ENCODE measurements around the gene VEGFD.
"Not testable (repeated sequence)": the region's sequence is repeated elsewhere in the genome, so short reads cannot be mapped to it uniquely, and the experiment has no call there.

Gene VEGFD

DNA sequence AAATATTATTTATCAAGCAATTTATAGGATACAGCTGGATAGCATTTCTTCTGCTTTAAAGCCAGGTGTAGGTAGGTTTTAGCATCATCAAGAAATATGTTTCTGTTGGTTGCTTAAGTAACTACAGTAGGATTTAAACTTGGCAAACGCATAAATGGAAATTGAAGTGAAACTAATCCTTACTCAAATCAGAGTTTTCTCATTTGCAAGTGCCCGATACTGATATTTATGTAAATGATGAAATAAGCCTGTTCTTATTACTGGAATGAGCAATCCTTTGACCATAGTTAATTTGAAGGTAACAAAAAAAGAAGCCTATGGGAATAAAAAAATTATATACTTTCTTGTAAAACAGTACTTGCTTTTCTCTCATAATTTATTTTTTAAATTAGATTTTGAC is 25.7 kb downstream of the VEGFD start:
- FAIRE-seq, result no peak

DNA sequence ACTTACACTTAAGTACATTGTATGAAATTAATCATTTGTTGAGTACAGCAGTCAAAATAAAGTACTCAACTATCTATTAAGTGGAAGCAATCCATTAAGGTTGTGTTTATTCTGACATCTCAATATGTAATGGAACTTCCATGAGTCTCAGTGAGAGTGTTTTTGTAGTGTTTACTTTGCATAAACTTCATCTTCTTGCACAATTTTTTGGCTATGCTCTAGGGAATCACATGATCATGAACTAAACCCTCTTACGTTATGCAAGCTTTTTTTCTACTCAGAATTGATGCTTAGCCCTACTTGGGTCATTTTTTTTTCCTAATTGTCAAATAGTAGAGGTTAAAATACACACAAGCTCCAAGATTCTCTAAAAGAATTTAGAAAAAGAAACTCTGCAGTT is 27.8 kb downstream of the VEGFD start:
- FAIRE-seq, result no peak

DNA sequence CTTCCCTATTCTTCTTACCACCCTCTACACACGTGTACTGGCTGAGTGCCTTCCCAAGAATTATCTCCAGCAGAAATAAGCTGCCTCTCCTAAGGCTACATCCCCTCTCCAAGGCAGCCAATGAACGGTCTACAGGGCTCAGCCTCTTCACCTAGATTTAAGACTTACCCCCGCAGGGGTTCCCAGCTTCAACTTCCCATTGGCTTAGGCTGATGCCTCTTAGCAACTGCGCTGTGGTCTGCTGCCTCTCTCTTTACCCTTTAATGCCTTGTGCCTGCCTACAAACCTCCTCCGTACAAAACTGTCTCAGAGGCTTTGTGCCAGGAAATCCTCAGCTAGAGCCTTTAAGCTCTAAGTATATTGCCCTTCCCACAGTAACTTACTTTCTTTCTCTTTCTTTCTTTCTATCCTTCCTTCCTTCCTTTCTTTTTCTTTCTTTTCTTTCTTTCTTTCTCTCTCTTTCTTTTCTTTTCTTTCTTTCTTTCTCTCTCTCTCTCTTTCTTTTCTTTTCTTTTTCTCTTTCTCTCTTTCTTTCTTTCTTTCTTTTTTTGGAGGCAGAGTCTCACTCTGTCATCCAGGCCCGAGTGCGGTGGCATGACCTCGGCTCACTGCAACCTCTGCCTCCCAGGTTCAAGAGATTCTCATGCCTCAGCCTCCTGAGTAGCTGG is 33.8 kb downstream of the VEGFD start:
- no peak for FAIRE-seq

DNA sequence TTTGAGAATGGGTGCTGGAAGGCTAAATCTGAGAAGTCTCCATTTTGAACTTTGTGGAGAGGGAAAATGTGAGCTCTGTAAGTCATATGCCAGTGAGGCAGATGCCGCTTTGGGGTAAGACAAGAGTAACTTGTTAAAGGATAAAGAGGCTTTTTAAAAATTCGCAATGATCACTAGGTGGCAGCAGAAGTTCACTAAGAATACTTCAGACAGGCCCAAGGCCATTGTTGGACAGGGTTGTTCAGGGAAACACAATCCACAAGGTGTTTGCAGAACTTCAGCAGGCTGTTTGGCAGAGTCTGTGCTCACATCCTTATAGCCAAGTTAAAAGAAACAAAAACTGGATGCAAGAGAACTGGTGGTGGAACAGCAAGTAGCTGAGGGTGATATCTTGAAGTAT is 35.2 kb downstream of the VEGFD start:
- FAIRE-seq, result no peak

DNA sequence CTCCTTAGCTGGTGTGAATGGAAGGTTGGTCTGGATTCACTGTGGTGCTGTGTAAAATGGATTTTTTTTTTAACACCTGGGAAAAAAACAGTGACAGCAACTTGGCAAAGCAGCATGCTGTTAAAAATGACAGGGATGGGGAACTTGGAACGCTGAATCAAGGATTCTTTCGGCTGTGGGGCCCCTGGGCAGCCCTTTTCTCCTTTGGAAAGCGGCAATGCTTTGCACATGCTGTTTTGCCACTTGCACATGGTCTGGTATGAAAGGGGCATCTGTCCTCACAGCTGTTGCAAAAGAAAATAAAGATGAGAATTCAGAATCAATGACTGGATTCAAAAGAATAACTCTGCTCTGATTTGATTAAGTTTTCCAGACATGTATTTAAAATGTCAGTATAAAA is 38.2 kb downstream of the VEGFD start:
- FAIRE-seq, result no peak

DNA sequence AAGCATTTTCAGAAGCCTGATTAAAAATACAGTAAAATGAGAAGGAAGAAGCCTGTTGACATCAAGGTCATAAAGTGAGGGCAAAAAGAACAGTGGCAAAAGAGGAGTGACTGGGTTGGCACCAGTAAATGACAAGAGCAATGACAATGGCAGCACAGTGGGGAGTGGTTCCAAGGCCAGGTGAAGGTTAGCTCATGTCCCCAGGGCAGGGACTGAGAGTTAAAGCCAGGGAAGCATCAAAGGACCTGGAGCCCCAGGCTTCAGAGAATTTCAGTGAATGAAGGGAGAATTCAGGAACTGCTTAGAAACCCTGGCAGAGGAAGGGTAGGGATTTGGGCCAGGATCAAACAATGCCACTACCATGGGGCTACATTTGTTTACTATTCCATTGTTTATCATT is 40.1 kb downstream of the VEGFD start:
- no peak for FAIRE-seq

- no peak for FAIRE-seq
Observed at GRCh38 chrX:15343075-15343476, 41.1 kb downstream of the VEGFD start.

- FAIRE-seq, result no peak
Observed at GRCh38 chrX:15340867-15341266, 43.3 kb downstream of the VEGFD start.

GRCh38 chrX:15336023-15336413 is 48.2 kb downstream of the VEGFD start:
- no peak for FAIRE-seq

DNA sequence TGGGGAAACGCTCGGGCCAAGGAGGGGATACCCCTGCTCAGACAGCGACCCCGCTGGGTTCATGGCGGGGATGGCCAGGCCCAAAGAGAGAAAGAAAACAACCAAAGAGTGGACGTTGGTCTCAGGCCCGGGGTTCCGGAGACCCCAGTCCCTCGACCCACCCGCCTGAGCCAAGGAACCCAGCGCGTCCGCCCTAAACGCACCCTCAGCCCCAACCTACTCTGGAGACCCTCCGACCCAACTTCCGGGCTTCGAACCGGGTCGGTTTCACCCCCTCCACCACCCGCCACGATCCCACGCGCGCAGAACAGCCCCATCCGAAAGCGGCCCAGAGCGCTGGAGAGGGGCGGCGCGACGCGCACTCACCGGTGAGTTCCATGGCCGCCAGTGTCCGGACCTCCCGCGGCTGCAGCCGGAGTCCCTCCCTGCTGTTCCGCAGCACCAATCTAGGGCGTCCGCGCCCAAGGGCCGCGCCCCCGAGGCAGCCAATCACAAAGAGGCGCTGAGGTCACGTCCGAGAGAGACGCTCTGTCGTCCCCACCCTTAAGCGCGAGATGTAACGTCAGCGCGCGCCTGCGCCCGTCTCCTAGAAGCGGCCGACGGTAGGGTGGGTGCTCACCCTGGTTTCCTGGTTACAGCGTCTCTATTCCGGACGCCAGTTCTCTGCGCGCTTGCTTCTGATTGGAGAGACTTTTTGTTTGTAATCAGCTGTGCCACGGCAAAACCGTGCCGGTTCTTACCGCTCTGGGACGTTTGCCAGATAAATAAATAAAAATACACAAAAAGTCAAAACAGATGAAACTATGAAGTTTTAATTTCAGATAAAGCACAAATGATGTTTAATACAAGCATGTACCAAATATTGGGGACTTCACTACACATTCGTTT is 48.8 kb downstream of the VEGFD start, which contains the start of gene PIGA:
Gene PIGA, minus strand, starts transcription at position 389 of the 888 bp plus-strand sequence. CDS start 3,593 bp downstream, outside the sequence.
- peak; percentile 90 for FAIRE-seq

- FAIRE-seq, result no peak
Observed at GRCh38 chrX:15334561-15334960, 49.7 kb downstream of the VEGFD start.

DNA sequence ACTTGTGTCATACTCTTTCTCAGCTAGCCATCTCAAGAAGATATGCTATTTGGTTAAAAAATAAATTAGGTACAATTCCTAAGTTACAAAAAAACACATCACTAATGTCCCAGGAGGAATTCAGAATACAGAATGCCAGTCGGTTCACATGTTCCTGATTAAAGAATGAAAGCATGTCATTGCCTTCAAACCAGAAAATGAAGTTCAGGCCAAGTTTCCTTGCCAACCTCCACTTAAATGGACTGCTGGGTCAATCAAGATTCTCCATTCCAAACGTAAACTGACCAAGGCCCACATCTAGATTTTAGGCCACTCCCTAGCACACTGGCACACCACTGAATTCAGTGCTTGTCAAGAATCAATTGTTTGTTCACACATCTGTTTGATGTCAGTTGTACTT is 55.4 kb downstream of the VEGFD start:
- no peak for FAIRE-seq

GRCh38 chrX:15328131-15328530 is 56.1 kb downstream of the VEGFD start:
- FAIRE-seq, result no peak

DNA sequence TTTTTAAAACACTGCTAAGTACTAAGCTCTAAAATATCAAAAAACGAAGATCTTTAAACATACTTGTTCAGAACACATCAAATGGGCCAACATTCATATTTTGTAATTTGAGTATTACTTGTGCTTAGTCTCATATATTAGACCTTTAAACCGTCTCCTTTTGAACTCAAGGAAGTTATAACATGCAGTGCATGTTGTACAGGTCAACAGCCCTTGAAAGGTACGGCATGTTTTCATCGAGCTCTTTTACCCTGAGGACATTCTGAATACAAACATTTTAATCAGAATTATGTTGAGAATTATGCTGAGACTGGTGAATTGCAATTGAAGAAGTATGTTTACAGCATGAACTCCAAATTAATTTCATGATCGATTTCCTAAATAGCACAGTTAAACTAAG is 61.7 kb downstream of the VEGFD start:
- FAIRE-seq, result no peak

DNA sequence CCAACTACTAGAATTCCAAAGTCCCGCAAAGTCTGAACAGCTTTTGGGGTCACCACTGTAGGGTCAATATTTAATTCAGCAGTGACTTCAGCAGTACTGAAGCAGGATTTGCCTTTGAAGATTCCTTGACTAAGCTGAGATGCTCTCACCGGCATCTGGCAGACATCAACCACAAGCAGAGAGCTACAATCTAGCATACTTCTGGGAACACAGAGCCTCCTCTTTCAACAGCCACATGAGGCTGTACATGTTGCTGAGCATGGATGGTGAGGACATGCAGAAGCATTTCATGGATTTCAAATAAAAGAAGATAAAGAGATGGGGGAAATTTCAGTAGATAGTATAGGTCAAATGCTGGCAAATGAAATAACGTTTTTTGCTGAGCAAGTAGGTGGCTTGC is 62.1 kb downstream of the VEGFD start:
- no peak for FAIRE-seq

DNA sequence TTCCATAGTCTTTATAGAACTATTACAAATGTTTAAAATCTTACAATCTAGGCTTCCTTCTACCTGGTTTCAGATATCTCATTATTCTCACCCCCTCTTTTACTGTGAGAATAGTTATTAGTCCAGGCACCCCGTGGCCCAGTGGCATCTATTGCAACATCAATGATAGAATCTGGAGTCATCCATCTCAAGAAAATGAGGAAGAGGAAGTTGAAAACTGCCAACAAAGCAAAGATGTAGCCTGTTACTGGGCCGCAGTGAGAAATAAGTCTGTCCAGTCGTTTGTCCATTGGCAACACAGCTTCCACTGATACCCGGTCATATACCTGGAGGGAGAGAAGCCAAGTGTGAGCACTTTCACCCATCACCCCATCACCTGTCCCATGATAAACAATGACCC is 62.8 kb downstream of the VEGFD start:
- FAIRE-seq, result no peak

DNA sequence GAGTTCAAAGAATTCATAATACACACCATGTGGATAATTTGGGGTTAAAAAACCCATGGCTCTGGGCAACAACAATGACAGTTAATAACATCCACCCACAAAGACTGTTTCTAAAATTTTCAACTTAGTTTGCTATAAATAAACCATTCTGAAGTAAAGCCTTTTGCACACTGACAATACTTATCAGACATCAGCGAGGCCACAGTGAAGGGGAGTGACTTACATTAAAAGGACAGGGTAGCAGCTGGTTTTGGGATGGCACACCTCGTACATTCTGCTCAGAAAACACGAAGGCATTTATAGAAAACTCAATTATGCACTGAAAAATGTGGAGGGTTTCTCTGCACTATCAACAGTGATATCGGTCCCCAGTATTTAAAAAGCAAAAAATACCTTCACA is 63.9 kb downstream of the VEGFD start:
- FAIRE-seq, result no peak

GRCh38 chrX:15319075-15319474 is 65.1 kb downstream of the VEGFD start:
- no peak for FAIRE-seq

- no peak for FAIRE-seq
Observed at GRCh38 chrX:15315509-15315908, 68.7 kb downstream of the VEGFD start, which contains the start of gene ASB11. TSS of gene ASB11 (minus strand) at chrX:15315640. CDS start at chrX:15315605, 35 bp downstream.

GRCh38 chrX:15314472-15314871 is 69.7 kb downstream of the VEGFD start:
- no peak for FAIRE-seq

- no peak for FAIRE-seq
Observed at GRCh38 chrX:15311119-15311518, 73.1 kb downstream of the VEGFD start.

DNA sequence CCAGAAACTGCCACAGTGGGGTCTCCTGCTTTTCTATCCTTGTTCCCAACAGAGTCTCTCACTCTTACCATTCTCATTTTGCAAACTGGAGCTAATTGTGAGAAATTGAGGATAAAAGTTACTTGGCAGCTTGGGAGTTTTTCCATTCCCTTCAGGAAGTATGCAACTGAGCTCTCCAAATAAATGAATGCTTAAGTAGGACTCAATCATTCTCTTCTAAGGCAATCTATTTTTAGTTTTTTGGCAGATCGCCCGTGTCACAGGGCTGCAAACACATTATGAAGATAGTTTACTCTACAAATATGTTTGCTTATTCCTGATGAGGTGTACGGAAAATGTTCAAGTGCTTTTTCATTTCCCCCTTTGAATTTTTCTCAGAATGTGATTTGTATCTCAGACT is 74.1 kb downstream of the VEGFD start:
- peak; percentile 45 for FAIRE-seq

DNA sequence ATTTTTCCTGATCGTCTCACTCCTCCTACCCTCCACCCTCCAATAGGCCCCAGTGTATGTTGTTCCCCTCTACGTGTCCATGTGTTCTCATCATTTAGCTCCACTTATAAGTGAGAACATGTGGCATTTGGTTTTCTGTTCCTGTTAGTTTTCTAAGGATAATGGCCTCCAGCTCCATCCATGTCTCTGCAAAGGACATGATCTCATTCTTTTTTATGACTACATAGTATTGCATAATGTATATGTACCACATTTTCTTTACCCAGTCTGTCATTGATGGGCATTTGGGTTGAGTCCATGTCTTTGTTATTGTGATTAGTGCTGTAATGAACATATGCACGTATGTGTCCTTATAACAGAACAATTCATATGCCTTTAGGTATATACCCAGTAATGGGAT is 78.3 kb downstream of the VEGFD start:
- not testable (repeated sequence) for FAIRE-seq

DNA sequence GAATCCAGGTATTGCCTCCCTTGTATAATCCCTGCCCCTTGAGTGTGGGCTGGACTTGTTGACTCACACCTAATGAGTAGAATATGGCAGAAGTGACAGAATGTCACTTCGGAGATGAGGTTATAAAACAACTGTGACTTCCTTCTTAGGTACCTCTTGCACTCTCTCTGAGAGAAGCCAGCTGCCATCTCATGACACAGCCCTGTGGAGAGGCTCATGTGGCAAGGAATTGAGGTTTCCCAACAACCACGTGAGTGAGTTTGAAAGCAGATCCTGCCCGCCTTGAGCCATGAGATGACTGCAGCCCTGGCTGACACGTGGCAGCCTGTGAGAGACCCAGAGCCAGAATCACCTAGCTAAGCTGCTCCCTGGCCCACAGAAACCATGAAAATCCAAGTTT is 82.3 kb downstream of the VEGFD start:
- FAIRE-seq, result no peak

All from endometrium (tissue), 2 donors.